HepG2 (cell line): ENCODE measurements around the gene TEX101. TPM values are rescaled to one million over a fixed set of nuclear protein-coding genes. Genes with fewer than 3 reads are reported as not detected.

Source experiments
- ATAC-seq: fragments of 200-7000 bp; cut with Tn5 transposase; 3 replicates; pipeline ENCODE4 v1.9.1; 2020; ENCODE audit warnings: mild to moderate bottlenecking, moderate library complexity
- BruUV-seq: library from RNA; stranded (reverse); fragments of 400-500 nt; replicated peaks from 2 replicates; lab custom pipeline; 2021; lab: Mats Ljungman, UMichigan
- CTCF ChIA-PET: fragments of 300-600 bp; formaldehyde crosslinking; extraction: SDS; loops from one replicate; lab custom pipeline; 2021; ENCODE audit warnings: low total read pairs, inconsistent platforms, low intra/inter-chr PET ratio; lab: Yijun Ruan, JAX
- POLR2A ChIA-PET: fragments of 350-600 bp; sonication (Branson Sonifier 250); formaldehyde crosslinking; loops from one replicate; lab custom pipeline; 2020; ENCODE audit warnings: antibody characterized with exemption, inconsistent platforms; lab: Yijun Ruan, JAX
- DNase-seq: peaks from one replicate; pipeline ENCODE4 v3.0.0-alpha.2; 2015; ENCODE audit warnings: low spot score
- FAIRE-seq: peaks from 3 replicates; lab custom pipeline; 2011; peaks lifted over from hg19 to GRCh38; lab: Jason Lieb, UNC
- H2AFZ ChIP-seq: one replicate; pipeline ENCODE4 v1.6.1; 2011; ENCODE audit warnings: low read length, inconsistent platforms
- H3K27ac ChIP-seq: fragments of 300-600 bp; 3 replicates; pipeline ENCODE4 v1.8.0; 2011; ENCODE audit warnings: mixed run types, mild to moderate bottlenecking, mixed read lengths, low read length, inconsistent platforms; ENCODE audit not compliant: insufficient read depth; ENCODE audit errors: extremely low read length
- H3K27me3 ChIP-seq, 2 experiments: fragments of 200-600 bp in 1 of 2; 2 replicates in 1 of 2; 3 replicates in 1 of 2; pipeline versions ENCODE4 v1.6.0 to v1.8.0; 2011; ENCODE audit warnings: low read length in 2 of 2, mild to moderate bottlenecking in 2 of 2, moderate library complexity in 2 of 2, inconsistent platforms in 1 of 2; ENCODE audit not compliant: insufficient read depth in 2 of 2, control insufficient read depth in 1 of 2
- H3K36me3 ChIP-seq, 2 experiments: fragments of 200-600 bp in 1 of 2; replicated peaks in 1 of 2; 2 replicates in 1 of 2; 3 replicates in 1 of 2; pipeline versions ENCODE4 v1.5.1 to v1.8.0; 2011; ENCODE audit warnings: low read length in 2 of 2, inconsistent platforms in 1 of 2; ENCODE audit not compliant: insufficient read depth in 2 of 2, control insufficient read depth in 1 of 2
- H3K4me1 ChIP-seq: 2 replicates; pipeline ENCODE4 v1.5.1; 2012; ENCODE audit warnings: low read length, inconsistent platforms; ENCODE audit not compliant: insufficient read depth
- H3K4me2 ChIP-seq: 2 replicates; pipeline ENCODE4 v1.6.0; 2011; ENCODE audit warnings: low read depth, low read length, inconsistent platforms
- H3K4me3 ChIP-seq, 3 experiments: fragments of 200-600 bp in 1 of 3; sonication (generic), shearing (Covaris generic) in 1 of 3; replicated peaks in 1 of 3; 2 replicates each; pipeline ENCODE4 v1.5.1; 2011 to 2016; ENCODE audit warnings: low read length in 3 of 3, inconsistent platforms in 2 of 3, low read depth in 2 of 3, mild to moderate bottlenecking in 2 of 3, control low read depth in 1 of 3, mixed read lengths in 1 of 3; ENCODE audit not compliant: insufficient read depth in 1 of 3
- H3K79me2 ChIP-seq: one replicate; pipeline ENCODE4 v1.6.1; 2011; ENCODE audit warnings: low read length, inconsistent platforms; ENCODE audit not compliant: insufficient read depth
- H3K9ac ChIP-seq: 2 replicates; pipeline ENCODE4 v1.6.0; 2011; ENCODE audit warnings: mild to moderate bottlenecking, low read depth, low read length, inconsistent platforms; ENCODE audit not compliant: insufficient read depth
- H3K9me3 ChIP-seq: 2 replicates; pipeline ENCODE4 v1.5.1; 2012; ENCODE audit warnings: mild to moderate bottlenecking, low read length
- H4K20me1 ChIP-seq: 2 replicates; pipeline ENCODE4 v1.6.0; 2011; ENCODE audit warnings: inconsistent platforms, mild to moderate bottlenecking, low read length, moderate library complexity; ENCODE audit not compliant: insufficient read depth
- BCL3 ChIP-seq: sonication (generic); formaldehyde crosslinking; IDR thresholded peaks from 2 replicates; pipeline ENCODE4 v1.5.1; 2020; ENCODE audit warnings: mild to moderate bottlenecking, missing genetic modification reagents, moderate library complexity
- BRCA1 ChIP-seq: sonication (generic); formaldehyde crosslinking; IDR thresholded peaks from 2 replicates; pipeline ENCODE4 v1.4.0; 2020; ENCODE audit warnings: missing genetic modification reagents
- EP300 ChIP-seq, 3 experiments: sonication (generic) in 1 of 3; formaldehyde crosslinking in 1 of 3; IDR thresholded peaks; 2 replicates each; pipeline versions ENCODE4 v1.5.1 to v1.6.1; 2011 to 2020; ENCODE audit warnings: low read depth in 2 of 3, low read length in 2 of 3, borderline replicate concordance in 1 of 3, improper control_type of control experiment in 1 of 3, mild to moderate bottlenecking in 1 of 3, missing genetic modification reagents in 1 of 3, moderate library complexity in 1 of 3
- KAT2B ChIP-seq: fragments of 150-350 bp; IDR thresholded peaks from 2 replicates; pipeline ENCODE4 v1.6.1; 2014; ENCODE audit warnings: low read depth, low read length, borderline replicate concordance
- KAT7 ChIP-seq: IDR thresholded peaks from 2 replicates; pipeline ENCODE4 v1.6.1; 2018; ENCODE audit warnings: borderline replicate concordance, missing compliant biosample characterization
- NFKB2 ChIP-seq: sonication (generic); formaldehyde crosslinking; IDR thresholded peaks from 2 replicates; pipeline ENCODE4 v1.4.0; 2020; ENCODE audit warnings: missing genetic modification reagents, borderline replicate concordance
- RXRB ChIP-seq: IDR thresholded peaks from 2 replicates; pipeline ENCODE4 v1.6.1; 2016; ENCODE audit warnings: borderline replicate concordance, missing genetic modification reagents, missing compliant biosample characterization
- SMAD9 ChIP-seq: sonication (generic); formaldehyde crosslinking; IDR thresholded peaks from 2 replicates; pipeline ENCODE4 v1.5.1; 2020; ENCODE audit warnings: mild to moderate bottlenecking, missing genetic modification reagents
- TCF7L2 ChIP-seq: IDR thresholded peaks from 2 replicates; pipeline ENCODE4 v1.6.1; 2011; ENCODE audit warnings: mild to moderate bottlenecking, low read depth, low read length, moderate library complexity
- ZEB1 ChIP-seq: IDR thresholded peaks from 2 replicates; pipeline ENCODE4 v1.6.1; 2012; ENCODE audit warnings: mild to moderate bottlenecking, low read depth, inconsistent platforms; ENCODE audit not compliant: insufficient replicate concordance
- ZNF121 ChIP-seq: sonication (generic); formaldehyde crosslinking; IDR thresholded peaks from 2 replicates; pipeline ENCODE4 v1.5.0; 2020; ENCODE audit warnings: mild to moderate bottlenecking, missing genetic modification reagents
- WGBS: methylation state at CpG from one replicate; pipeline ENCODE4 v1.1.6; 2017; ENCODE audit warnings: low lambda C conversion rate; 5-methylcytosine and 5-hydroxymethylcytosine counted together
- in situ Hi-C: cut with HindIII; loops from 2 replicates; pipeline ENCODE4 v1.10.0; 2017; ENCODE audit warnings: low pct_unique_long_range_greater_than_20kb; ENCODE audit not compliant: extremely low pct_ligation_motif_present
- intact Hi-C: fragments of 100-400 bp; cut with micrococcal nuclease; formaldehyde crosslinking; loops from one replicate; pipeline ENCODE4 v1.10.0; 2022; ENCODE audit not compliant: unreplicated experiment
- polyA plus RNA-seq, 8 experiments: library from polyadenylated mRNA; depleted of rRNA in 3 of 8; stranded (reverse) in 7 of 8; unstranded in 1 of 8; fragments of >200 nt; fragmentation: Illumina TruSeq in 4 of 8; extraction: Trizol in 4 of 8; gene quantifications; 2 replicates each; pipeline versions ENCODE4 v1.2.1 to v1.2.3, GENCODE V29; 2011 to 2016; ENCODE audit warnings: low read depth in 4 of 8, missing spikeins in 1 of 8, mixed read lengths in 1 of 8; ENCODE audit not compliant: insufficient read depth in 1 of 8
- total RNA-seq, 5 experiments: library from RNA; depleted of rRNA; stranded (reverse); fragments of >200 nt; fragmentation: Illumina TruSeq; extraction: Trizol; gene quantifications; 2 replicates each; pipeline ENCODE4 v1.2.3, GENCODE V29; 2016; ENCODE audit warnings: low read depth in 1 of 5
- TF ChIP-seq, protein P1 (sequence below): sonication (generic); formaldehyde crosslinking; IDR thresholded peaks from 2 replicates; pipeline ENCODE4 v1.8.1; 2023; ENCODE audit warnings: mild to moderate bottlenecking, missing genetic modification reagents
- TF ChIP-seq, protein P2 (sequence below): sonication (generic); formaldehyde crosslinking; IDR thresholded peaks from 2 replicates; pipeline ENCODE4 v1.5.1; 2020; ENCODE audit warnings: missing genetic modification reagents, mild to moderate bottlenecking, borderline replicate concordance
- TF ChIP-seq, protein P3 (sequence below): IDR thresholded peaks from 2 replicates; pipeline ENCODE4 v1.6.1; 2016

Gene TEX101
- total and polyA plus RNA-seq, 2 of the 13 experiments (the other 11 are each of a cell fraction or from before 2014, with no cell fraction given): not detected

- Histone ChIP-seq H3K4me1 (no peaks in the 10 kb centered on the region), H3K36me3 (no peaks in the 10 kb centered on the region), H2AFZ (no peak overlapping the region), H3K9ac (no peak overlapping the region), H4K20me1 (no peaks in the 10 kb centered on the region), H3K27me3 (peaks cover 1 to 9% of the 10 kb centered on the region in 2 experiments; a peak in 1 of 5 replicates), H3K4me2 (no peak overlapping the region), H3K4me3 (no peak overlapping the region), H3K79me2 (no peaks in the 10 kb centered on the region), H3K9me3 (no peaks in the 10 kb centered on the region), H3K27ac (no peak overlapping the region)
- CTCF ChIA-PET: no interaction called here
- 29% methylated on average over 9 of the region's 9 CpGs for WGBS
- no TSS peak for BruUV-seq
- ATAC-seq: no peak
- in situ Hi-C loops (no loop called here), intact Hi-C loops (no loop called here)
- DNase-seq: no peak
- POLR2A ChIA-PET: interaction anchor here (0.7 to 1.3 kb wide), 2 partner anchors 65 to 87 kb away, joined by 3 to 4 read pairs; no protein-coding TSS in a partner anchor
- no peak for FAIRE-seq
- TF ChIP-seq EP300 (IDR thresholded peaks at IDR 0.05; ENCODE audit: low read depth in 2 of 2, low read length in 2 of 2): no peak
- no peak for TF ChIP-seq EP300 (CRISPR knock-in tag; IDR thresholded peaks at IDR 0.05; ENCODE audit: borderline replicate concordance)
- no peak for TF ChIP-seq KAT7 (CRISPR knock-in tag)
- no peak for TF ChIP-seq SMAD9 (CRISPR knock-in tag)
- TF ChIP-seq, protein P1, sequence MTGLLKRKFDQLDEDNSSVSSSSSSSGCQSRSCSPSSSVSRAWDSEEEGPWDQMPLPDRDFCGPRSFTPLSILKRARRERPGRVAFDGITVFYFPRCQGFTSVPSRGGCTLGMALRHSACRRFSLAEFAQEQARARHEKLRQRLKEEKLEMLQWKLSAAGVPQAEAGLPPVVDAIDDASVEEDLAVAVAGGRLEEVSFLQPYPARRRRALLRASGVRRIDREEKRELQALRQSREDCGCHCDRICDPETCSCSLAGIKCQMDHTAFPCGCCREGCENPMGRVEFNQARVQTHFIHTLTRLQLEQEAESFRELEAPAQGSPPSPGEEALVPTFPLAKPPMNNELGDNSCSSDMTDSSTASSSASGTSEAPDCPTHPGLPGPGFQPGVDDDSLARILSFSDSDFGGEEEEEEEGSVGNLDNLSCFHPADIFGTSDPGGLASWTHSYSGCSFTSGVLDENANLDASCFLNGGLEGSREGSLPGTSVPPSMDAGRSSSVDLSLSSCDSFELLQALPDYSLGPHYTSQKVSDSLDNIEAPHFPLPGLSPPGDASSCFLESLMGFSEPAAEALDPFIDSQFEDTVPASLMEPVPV (CRISPR knock-in tag): no peak
- TF ChIP-seq NFKB2 (CRISPR knock-in tag): no peak
- no peak for TF ChIP-seq BRCA1 (CRISPR knock-in tag)
- TF ChIP-seq TCF7L2: no peak
- TF ChIP-seq RXRB (CRISPR knock-in tag): no peak
- TF ChIP-seq ZEB1: no peak
- TF ChIP-seq, protein P2, sequence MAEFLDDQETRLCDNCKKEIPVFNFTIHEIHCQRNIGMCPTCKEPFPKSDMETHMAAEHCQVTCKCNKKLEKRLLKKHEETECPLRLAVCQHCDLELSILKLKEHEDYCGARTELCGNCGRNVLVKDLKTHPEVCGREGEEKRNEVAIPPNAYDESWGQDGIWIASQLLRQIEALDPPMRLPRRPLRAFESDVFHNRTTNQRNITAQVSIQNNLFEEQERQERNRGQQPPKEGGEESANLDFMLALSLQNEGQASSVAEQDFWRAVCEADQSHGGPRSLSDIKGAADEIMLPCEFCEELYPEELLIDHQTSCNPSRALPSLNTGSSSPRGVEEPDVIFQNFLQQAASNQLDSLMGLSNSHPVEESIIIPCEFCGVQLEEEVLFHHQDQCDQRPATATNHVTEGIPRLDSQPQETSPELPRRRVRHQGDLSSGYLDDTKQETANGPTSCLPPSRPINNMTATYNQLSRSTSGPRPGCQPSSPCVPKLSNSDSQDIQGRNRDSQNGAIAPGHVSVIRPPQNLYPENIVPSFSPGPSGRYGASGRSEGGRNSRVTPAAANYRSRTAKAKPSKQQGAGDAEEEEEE (CRISPR knock-in tag): no peak
- TF ChIP-seq ZNF121 (CRISPR knock-in tag): no peak
- TF ChIP-seq, protein P3, sequence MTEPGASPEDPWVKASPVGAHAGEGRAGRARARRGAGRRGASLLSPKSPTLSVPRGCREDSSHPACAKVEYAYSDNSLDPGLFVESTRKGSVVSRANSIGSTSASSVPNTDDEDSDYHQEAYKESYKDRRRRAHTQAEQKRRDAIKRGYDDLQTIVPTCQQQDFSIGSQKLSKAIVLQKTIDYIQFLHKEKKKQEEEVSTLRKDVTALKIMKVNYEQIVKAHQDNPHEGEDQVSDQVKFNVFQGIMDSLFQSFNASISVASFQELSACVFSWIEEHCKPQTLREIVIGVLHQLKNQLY (CRISPR knock-in tag): no peak
- TF ChIP-seq KAT2B: no peak
- no peak for TF ChIP-seq BCL3 (CRISPR knock-in tag)
Observed at GRCh38 chr19:43438291-43439031, 23.8 kb downstream of the TEX101 start.
